Suprapubic skin (tissue), 4 donors: ENCODE measurements around the gene SLC9A9.

Source experiments
- CTCF ChIP-seq, 2 donors: fragments of 200-600 bp in 1 of 2; fragments of 450-650 bp in 1 of 2; sonication (generic) in 1 of 2; IDR thresholded peaks; one replicate each; pipeline ENCODE4 v1.5.1; 2016 to 2019; ENCODE audit warnings: antibody characterized with exemption in 2 of 2, mild to moderate bottlenecking in 1 of 2, moderate library complexity in 1 of 2
- POLR2A ChIP-seq, 2 donors: fragments of 450-650 bp; IDR thresholded peaks; one replicate each; pipeline ENCODE4 v1.6.1; 2017; ENCODE audit warnings: antibody characterized with exemption in 2 of 2, mild to moderate bottlenecking in 2 of 2, moderate library complexity in 2 of 2
- POLR2AphosphoS5 ChIP-seq, 3 donors: sonication (generic); formaldehyde crosslinking; IDR thresholded peaks; one replicate each; pipeline ENCODE4 v1.6.1; 2017; ENCODE audit warnings: antibody characterized with exemption in 3 of 3

GRCh38 chr3:143827425-143827824, 20.8 kb downstream of the SLC9A9 start:
- TF ChIP-seq CTCF (IDR thresholded peaks at IDR 0.05) (no peak), POLR2A (IDR thresholded peaks at IDR 0.05) (no peak), POLR2AphosphoS5 (IDR thresholded peaks at IDR 0.05) (no peak)
